ENCODE results near the gene ANXA2.

ANXA2 gene

GRCh38 chr15:60328852-60329443 is 68.8 kb downstream of the ANXA2 start:
- peaks cover 16 to 27% of the 10 kb centered on the region in 2 donors for H3K27me3 ChIP-seq (ENCODE audit: control insufficient read depth in 2 of 2, insufficient read depth in 2 of 2, low read length in 2 of 2)
- no peak overlapping the region for H3K4me3 ChIP-seq (ENCODE audit: low read length in 2 of 2)
- no peaks in the 10 kb centered on the region for H3K36me3 ChIP-seq (ENCODE audit: control insufficient read depth in 2 of 2, insufficient read depth in 2 of 2, low read length in 2 of 2)
- no peaks in the 10 kb centered on the region for H3K9me3 ChIP-seq (ENCODE audit: control insufficient read depth in 2 of 2, low read length in 2 of 2)
- H3K4me1 ChIP-seq (ENCODE audit: control insufficient read depth in 2 of 2, insufficient read depth in 2 of 2, low read length in 2 of 2) = no peaks in the 10 kb centered on the region
- no peak overlapping the region for H3K27ac ChIP-seq (ENCODE audit: low read depth in 2 of 2, low read length in 2 of 2)
- no peak overlapping the region for H3K9ac ChIP-seq (ENCODE audit: low read depth in 1 of 2, low read length in 2 of 2)

- no peak overlapping the region for H3K9ac ChIP-seq (ENCODE audit: low read depth in 1 of 2, low read length in 2 of 2)
- H3K4me3 ChIP-seq (ENCODE audit: low read length in 2 of 2) = no peak overlapping the region
- H3K27me3 ChIP-seq (ENCODE audit: control insufficient read depth in 2 of 2, insufficient read depth in 2 of 2, low read length in 2 of 2) = peaks cover 21 to 30% of the 10 kb centered on the region in 2 donors
- H3K36me3 ChIP-seq (ENCODE audit: control insufficient read depth in 2 of 2, insufficient read depth in 2 of 2, low read length in 2 of 2) = no peaks in the 10 kb centered on the region
- no peaks in the 10 kb centered on the region for H3K9me3 ChIP-seq (ENCODE audit: control insufficient read depth in 2 of 2, low read length in 2 of 2)
- no peak overlapping the region for H3K27ac ChIP-seq (ENCODE audit: low read depth in 2 of 2, low read length in 2 of 2)
- H3K4me1 ChIP-seq (ENCODE audit: control insufficient read depth in 2 of 2, insufficient read depth in 2 of 2, low read length in 2 of 2) = no peaks in the 10 kb centered on the region
These were observed 70.7 kb downstream of the ANXA2 start for GRCh38 chr15:60326824-60327654.

- H3K9me3 ChIP-seq (ENCODE audit: control insufficient read depth in 2 of 2, low read length in 2 of 2) = no peaks in the 10 kb centered on the region
- H3K27me3 ChIP-seq (ENCODE audit: control insufficient read depth in 2 of 2, insufficient read depth in 2 of 2, low read length in 2 of 2) = peaks cover 21 to 30% of the 10 kb centered on the region in 2 donors
- no peak overlapping the region for H3K4me3 ChIP-seq (ENCODE audit: low read length in 2 of 2)
- no peaks in the 10 kb centered on the region for H3K4me1 ChIP-seq (ENCODE audit: control insufficient read depth in 2 of 2, insufficient read depth in 2 of 2, low read length in 2 of 2)
- no peak overlapping the region for H3K27ac ChIP-seq (ENCODE audit: low read depth in 2 of 2, low read length in 2 of 2)
- no peak overlapping the region for H3K9ac ChIP-seq (ENCODE audit: low read depth in 1 of 2, low read length in 2 of 2)
- H3K36me3 ChIP-seq (ENCODE audit: control insufficient read depth in 2 of 2, insufficient read depth in 2 of 2, low read length in 2 of 2) = no peaks in the 10 kb centered on the region
These were observed 71.4 kb downstream of the ANXA2 start for GRCh38 chr15:60326343-60326742.

GRCh38 chr15:60325905-60326304 is 71.9 kb downstream of the ANXA2 start:
- Histone ChIP-seq H3K4me3 (ENCODE audit: low read length in 2 of 2) (no peak overlapping the region), H3K4me1 (ENCODE audit: control insufficient read depth in 2 of 2, insufficient read depth in 2 of 2, low read length in 2 of 2) (no peaks in the 10 kb centered on the region), H3K9me3 (ENCODE audit: control insufficient read depth in 2 of 2, low read length in 2 of 2) (no peaks in the 10 kb centered on the region), H3K9ac (ENCODE audit: low read depth in 1 of 2, low read length in 2 of 2) (no peak overlapping the region), H3K36me3 (ENCODE audit: control insufficient read depth in 2 of 2, insufficient read depth in 2 of 2, low read length in 2 of 2) (no peaks in the 10 kb centered on the region), H3K27me3 (ENCODE audit: control insufficient read depth in 2 of 2, insufficient read depth in 2 of 2, low read length in 2 of 2) (peaks cover 21 to 30% of the 10 kb centered on the region in 2 donors), H3K27ac (ENCODE audit: low read depth in 2 of 2, low read length in 2 of 2) (no peak overlapping the region)

GRCh38 chr15:60324706-60325438 is 72.9 kb downstream of the ANXA2 start:
- Histone ChIP-seq H3K27me3 (ENCODE audit: control insufficient read depth in 2 of 2, insufficient read depth in 2 of 2, low read length in 2 of 2) (peaks cover 21 to 34% of the 10 kb centered on the region in 2 donors), H3K9ac (ENCODE audit: low read depth in 1 of 2, low read length in 2 of 2) (no peak overlapping the region), H3K36me3 (ENCODE audit: control insufficient read depth in 2 of 2, insufficient read depth in 2 of 2, low read length in 2 of 2) (no peaks in the 10 kb centered on the region), H3K9me3 (ENCODE audit: control insufficient read depth in 2 of 2, low read length in 2 of 2) (no peaks in the 10 kb centered on the region), H3K27ac (ENCODE audit: low read depth in 2 of 2, low read length in 2 of 2) (no peak overlapping the region), H3K4me1 (ENCODE audit: control insufficient read depth in 2 of 2, insufficient read depth in 2 of 2, low read length in 2 of 2) (no peaks in the 10 kb centered on the region), H3K4me3 (ENCODE audit: low read length in 2 of 2) (no peak overlapping the region)

GRCh38 chr15:60323322-60323721 is 74.5 kb downstream of the ANXA2 start:
- no peaks in the 10 kb centered on the region for H3K36me3 ChIP-seq (ENCODE audit: control insufficient read depth in 2 of 2, insufficient read depth in 2 of 2, low read length in 2 of 2)
- no peaks in the 10 kb centered on the region for H3K4me1 ChIP-seq (ENCODE audit: control insufficient read depth in 2 of 2, insufficient read depth in 2 of 2, low read length in 2 of 2)
- no peak overlapping the region for H3K4me3 ChIP-seq (ENCODE audit: low read length in 2 of 2)
- no peak overlapping the region for H3K9ac ChIP-seq (ENCODE audit: low read depth in 1 of 2, low read length in 2 of 2)
- H3K27ac ChIP-seq (ENCODE audit: low read depth in 2 of 2, low read length in 2 of 2) = no peak overlapping the region
- peaks cover 18 to 31% of the 10 kb centered on the region in 2 donors for H3K27me3 ChIP-seq (ENCODE audit: control insufficient read depth in 2 of 2, insufficient read depth in 2 of 2, low read length in 2 of 2)
- H3K9me3 ChIP-seq (ENCODE audit: control insufficient read depth in 2 of 2, low read length in 2 of 2) = no peaks in the 10 kb centered on the region

GRCh38 chr15:60320365-60320764 is 77.4 kb downstream of the ANXA2 start:
- H3K27me3 ChIP-seq (ENCODE audit: control insufficient read depth in 2 of 2, insufficient read depth in 2 of 2, low read length in 2 of 2) = peaks cover 12 to 19% of the 10 kb centered on the region in 2 donors
- H3K36me3 ChIP-seq (ENCODE audit: control insufficient read depth in 2 of 2, insufficient read depth in 2 of 2, low read length in 2 of 2) = no peaks in the 10 kb centered on the region
- H3K4me1 ChIP-seq (ENCODE audit: control insufficient read depth in 2 of 2, insufficient read depth in 2 of 2, low read length in 2 of 2) = no peaks in the 10 kb centered on the region
- no peak overlapping the region for H3K27ac ChIP-seq (ENCODE audit: low read depth in 2 of 2, low read length in 2 of 2)
- no peak overlapping the region for H3K4me3 ChIP-seq (ENCODE audit: low read length in 2 of 2)
- H3K9me3 ChIP-seq (ENCODE audit: control insufficient read depth in 2 of 2, low read length in 2 of 2) = no peaks in the 10 kb centered on the region
- H3K9ac ChIP-seq (ENCODE audit: low read depth in 1 of 2, low read length in 2 of 2) = no peak overlapping the region

GRCh38 chr15:60318216-60318867 is 79.4 kb downstream of the ANXA2 start:
- Histone ChIP-seq H3K4me3 (ENCODE audit: low read length in 2 of 2) (no peak overlapping the region), H3K27me3 (ENCODE audit: control insufficient read depth in 2 of 2, insufficient read depth in 2 of 2, low read length in 2 of 2) (peaks cover 5 to 6% of the 10 kb centered on the region in 2 donors), H3K9me3 (ENCODE audit: control insufficient read depth in 2 of 2, low read length in 2 of 2) (no peaks in the 10 kb centered on the region), H3K4me1 (ENCODE audit: control insufficient read depth in 2 of 2, insufficient read depth in 2 of 2, low read length in 2 of 2) (no peaks in the 10 kb centered on the region), H3K27ac (ENCODE audit: low read depth in 2 of 2, low read length in 2 of 2) (no peak overlapping the region), H3K36me3 (ENCODE audit: control insufficient read depth in 2 of 2, insufficient read depth in 2 of 2, low read length in 2 of 2) (no peaks in the 10 kb centered on the region), H3K9ac (ENCODE audit: low read depth in 1 of 2, low read length in 2 of 2) (no peak overlapping the region)

- Histone ChIP-seq H3K4me3 (ENCODE audit: low read length in 2 of 2) (no peak overlapping the region), H3K27ac (ENCODE audit: low read depth in 2 of 2, low read length in 2 of 2) (no peak overlapping the region), H3K27me3 (ENCODE audit: control insufficient read depth in 2 of 2, insufficient read depth in 2 of 2, low read length in 2 of 2) (peaks cover 0 to 4% of the 10 kb centered on the region in 2 donors), H3K9ac (ENCODE audit: low read depth in 1 of 2, low read length in 2 of 2) (no peak overlapping the region), H3K4me1 (ENCODE audit: control insufficient read depth in 2 of 2, insufficient read depth in 2 of 2, low read length in 2 of 2) (no peaks in the 10 kb centered on the region), H3K9me3 (ENCODE audit: control insufficient read depth in 2 of 2, low read length in 2 of 2) (no peaks in the 10 kb centered on the region), H3K36me3 (ENCODE audit: control insufficient read depth in 2 of 2, insufficient read depth in 2 of 2, low read length in 2 of 2) (no peaks in the 10 kb centered on the region)
These were observed 80.8 kb downstream of the ANXA2 start for GRCh38 chr15:60316961-60317360.

All from mucosa of rectum (tissue), 2 donors.